Measurements from ENCODE around the gene PLAGL1.

- TF ChIP-seq EZH2 (IDR thresholded peaks at IDR 0.05; ENCODE audit: insufficient read depth, poor library complexity, severe bottlenecking) (no peak), EZH2phosphoT487 (IDR thresholded peaks at IDR 0.05; ENCODE audit: insufficient read depth, low read depth) (no peak)
These were observed 1.2 kb downstream of the PLAGL1 start for GRCh38 chr6:144006736-144007477.

Data from GM23248 (cell line).